SU-DHL-6 (cell line): ENCODE results near the gene VTA1.

Experiments
- CTCF ChIP-seq: fragments of 200-600 bp; sonication (generic); IDR thresholded peaks from one replicate; pipeline ENCODE4 v1.5.1; 2017; ENCODE audit warnings: antibody characterized with exemption, mild to moderate bottlenecking, low read length, moderate library complexity; ENCODE audit not compliant: insufficient read depth, poor library complexity, severe bottlenecking
- EZH2phosphoT487 ChIP-seq: fragments of 200-600 bp; sonication (generic), shearing (Covaris generic); conservative IDR thresholded peaks from 2 replicates; pipeline ENCODE4 v1.6.1; 2018; ENCODE audit warnings: mild to moderate bottlenecking, antibody characterized with exemption, low read length, moderate library complexity, mixed read lengths

DNA sequence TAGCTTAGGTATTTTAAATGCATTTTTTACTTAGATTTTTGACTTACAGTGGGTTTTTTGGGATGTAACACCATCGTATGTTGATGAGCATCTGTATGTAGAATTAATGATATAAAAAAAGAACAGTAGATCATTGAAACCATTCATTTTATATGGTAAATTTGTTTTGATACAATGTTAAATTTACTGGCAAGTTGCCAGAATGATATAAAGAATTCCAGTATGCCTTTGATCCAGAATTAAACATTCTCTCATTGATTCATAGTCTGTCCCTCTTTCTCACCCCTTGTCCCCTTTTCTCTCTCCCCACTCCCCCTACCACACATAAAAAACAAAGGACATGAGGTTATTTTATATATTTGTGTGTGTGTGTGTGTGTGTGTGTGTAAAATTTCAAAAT is 45.3 kb downstream of the VTA1 start:
- TF ChIP-seq EZH2phosphoT487 (no peak), CTCF (no peak)
